ENCODE data around the gene RPS6KA1.
A peak's percentile ranks its signal among the peaks of the same experiment; 100 is the strongest.
"Not testable (repeated sequence)": the region's sequence is repeated elsewhere in the genome, so short reads cannot be mapped to it uniquely, and the experiment has no call there.

The RPS6KA1 gene

DNA sequence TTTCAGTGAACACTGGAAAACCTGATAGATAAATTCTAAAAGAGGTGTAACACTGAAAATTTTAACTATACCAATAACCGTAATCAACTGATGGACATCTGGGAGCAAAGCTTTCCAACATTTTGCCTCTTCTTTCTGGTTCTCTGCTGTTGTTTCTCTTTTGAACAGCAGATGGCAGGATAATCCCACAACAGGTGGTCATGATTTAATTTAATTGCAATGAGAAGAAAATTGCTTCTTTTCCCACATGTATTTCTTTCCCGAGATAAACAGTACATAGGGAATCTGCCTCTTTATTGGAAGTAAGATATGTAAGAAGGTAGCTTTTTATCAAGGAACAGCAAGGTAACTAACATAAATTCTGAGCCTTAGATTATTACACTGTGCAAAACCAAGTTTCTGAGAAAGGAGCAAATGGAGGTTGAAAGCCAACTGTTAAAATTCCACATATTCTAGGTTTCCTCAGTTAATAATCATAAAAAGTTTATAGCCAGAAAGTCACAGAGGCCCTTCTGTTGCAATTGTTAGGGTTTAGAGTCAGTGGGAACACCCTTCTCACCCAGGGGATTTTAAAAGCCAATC is 72.9 kb downstream of the RPS6KA1 start:
- peak; percentile 41 for DNase-seq (ENCODE audit: low read depth)

DNA sequence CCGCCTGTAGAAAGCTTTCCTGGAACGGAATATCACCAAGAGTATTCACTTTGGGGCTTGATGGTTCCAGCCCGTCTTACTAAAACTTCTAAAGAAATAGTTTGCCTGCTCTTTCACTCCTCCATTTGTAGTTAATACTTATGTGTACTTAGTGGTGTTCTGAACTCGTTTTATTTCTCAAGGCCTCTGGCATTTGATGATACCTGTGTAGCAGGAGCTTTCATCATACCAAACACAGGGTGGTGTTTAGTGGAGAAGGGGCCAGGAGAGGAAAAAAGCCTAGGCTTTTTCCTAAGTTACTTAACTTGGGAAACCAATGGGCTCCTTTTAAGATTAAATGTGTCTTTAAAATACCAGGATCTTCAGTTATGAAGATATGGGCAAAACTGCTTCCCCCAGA is 74.3 kb downstream of the RPS6KA1 start:
- no peak for DNase-seq (ENCODE audit: low read depth)

DNA sequence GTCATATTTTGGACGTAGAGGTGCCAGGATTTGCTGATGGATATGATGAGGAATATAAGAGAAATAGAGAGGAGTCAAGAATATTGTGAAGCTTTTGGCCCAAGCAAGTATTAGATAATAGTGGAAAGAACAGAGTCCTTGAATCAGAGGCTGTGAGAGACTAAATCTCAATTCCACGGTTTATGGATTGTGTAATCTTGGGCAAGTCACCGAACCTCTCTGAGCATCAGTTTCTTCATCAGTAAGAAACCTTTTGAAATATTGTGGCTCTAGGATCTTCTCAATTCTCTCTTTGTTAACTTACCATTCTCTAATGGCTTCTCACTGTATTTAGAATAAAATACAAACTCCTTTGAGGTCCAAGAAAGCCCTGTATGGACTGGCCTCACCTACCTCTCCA is 77.6 kb downstream of the RPS6KA1 start:
- DNase-seq (ENCODE audit: low read depth) = no peak

DNA sequence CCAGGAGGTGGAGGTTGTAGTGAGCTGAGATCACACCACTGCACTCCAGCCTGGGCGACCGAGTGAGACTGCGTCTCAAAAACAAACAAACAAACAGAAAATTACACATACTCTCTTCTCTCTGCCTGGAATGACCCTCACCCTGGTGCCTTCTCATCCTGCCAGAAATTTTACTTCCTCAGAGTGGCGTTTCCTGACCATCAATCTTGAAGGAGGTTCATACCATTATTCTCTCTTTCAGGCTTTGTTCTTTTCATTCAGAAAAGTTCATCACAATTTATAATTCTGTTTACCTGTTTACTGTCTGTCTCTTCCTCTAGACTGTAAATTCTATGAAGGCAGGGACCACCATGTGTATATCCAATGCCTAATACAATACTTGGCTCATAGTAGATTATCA is 79.3 kb downstream of the RPS6KA1 start:
- no peak for DNase-seq (ENCODE audit: low read depth)

DNA sequence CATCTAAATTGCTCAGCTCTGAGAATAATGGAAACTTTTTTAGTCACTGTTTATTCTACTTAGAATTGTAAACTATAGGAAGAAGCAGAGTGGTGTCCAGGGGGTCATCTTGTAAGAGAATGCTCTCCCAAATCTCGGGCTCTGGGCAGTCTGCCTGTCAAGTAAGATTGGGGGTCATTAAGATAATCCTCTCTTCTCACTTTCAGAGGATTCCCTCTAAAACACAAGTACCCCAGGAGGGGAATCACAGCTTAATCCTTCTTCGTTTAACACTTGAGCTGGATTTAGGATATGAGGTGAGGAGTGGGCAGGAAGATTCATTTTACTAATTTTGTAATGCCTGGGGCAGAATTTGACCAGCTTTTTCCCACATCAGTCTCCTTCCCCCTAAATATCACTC is 81.2 kb downstream of the RPS6KA1 start:
- no peak for DNase-seq (ENCODE audit: low read depth)

DNA sequence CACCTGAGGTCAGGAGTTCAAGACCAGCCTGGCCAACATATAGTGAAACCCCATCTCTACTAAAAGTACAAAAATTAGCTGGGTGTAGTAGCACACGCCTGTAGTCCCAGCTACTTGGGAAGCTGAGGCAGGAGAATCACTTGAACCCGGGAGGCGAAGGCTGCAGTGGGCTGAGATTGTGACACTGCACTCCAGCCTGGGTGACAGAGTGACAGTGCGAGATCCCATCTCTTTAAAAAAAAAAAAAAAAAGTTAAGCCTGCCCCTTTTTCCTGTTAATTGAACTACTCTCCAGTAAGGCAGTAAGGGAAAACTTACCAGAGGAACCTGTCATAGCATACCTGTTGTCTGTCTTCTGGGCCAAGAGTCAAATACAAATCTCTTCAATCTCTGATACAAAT is 83.1 kb downstream of the RPS6KA1 start:
- DNase-seq (ENCODE audit: low read depth) = not testable (repeated sequence)

DNA sequence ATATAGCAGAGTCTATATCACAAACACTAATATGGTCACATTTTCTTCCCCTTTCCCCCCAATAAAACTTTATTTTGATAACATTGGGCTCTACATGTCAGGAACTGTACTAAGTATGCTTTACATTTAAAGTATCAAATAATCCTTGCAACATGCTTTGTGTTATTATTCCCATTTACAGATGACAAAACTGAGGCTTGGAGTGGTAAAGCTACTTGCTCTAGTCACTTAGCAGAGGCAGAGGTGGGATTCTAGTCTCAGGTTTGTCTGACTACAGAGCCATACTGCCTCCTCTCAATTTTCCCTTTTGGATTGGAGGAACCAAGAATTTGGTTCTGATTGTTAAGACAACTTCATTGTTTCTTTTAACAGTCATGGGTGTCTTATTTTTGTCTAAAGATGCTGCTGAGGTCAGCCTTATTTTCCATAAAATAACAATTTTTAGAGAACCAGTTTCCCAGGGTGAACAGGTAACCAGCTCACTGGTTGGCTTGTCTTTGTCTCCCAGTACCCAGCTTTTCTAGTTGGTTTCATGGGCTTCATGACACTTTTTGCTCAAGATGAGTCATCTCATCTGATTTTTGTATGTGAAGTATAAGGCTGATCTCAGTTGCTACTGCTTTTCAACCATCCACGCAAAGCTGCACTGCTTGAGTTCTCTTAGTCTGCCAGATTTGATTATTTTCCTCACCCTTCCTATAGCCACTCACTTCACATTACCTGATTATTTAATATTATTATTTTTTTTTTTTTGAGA is 85.3 kb downstream of the RPS6KA1 start:
- no peak for DNase-seq (ENCODE audit: low read depth)

DNA sequence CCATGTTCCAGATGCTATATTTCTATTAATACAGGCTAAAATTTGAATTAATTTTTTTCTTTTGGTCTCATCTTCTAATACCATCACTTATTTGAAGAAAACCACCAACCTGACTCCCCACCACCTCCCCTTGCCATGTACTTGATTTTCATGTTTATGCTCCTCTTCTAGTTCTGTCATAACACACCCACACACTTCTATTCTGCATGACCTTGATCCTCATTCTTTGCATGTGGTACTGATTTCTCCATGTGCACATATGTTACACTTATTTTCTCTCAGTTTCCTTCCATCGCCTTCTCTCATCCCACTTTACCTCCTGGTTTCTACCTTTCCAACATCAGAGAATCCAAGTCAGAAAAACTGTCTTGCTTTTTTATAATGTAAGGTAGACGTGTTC is 87.3 kb downstream of the RPS6KA1 start:
- DNase-seq (ENCODE audit: low read depth) = no peak

DNA sequence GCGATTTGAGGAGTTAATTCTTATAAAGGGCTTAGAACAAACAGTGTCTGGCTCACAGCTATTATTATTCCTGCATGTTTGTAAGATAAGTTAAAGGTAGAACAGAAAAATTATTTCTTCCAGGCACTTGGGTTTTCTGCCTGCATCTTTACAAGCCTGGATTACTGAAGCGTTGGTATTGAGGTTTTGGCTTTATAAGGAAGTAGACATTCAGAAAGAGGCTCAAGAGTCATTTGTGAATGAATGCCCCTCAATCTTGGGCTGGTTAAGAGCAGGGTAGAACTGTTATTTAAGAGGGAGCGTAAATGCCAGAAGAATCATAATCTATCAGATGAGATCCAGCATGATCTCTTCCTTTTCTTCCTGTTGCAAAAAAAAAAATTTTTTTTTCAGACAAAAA is 89.0 kb downstream of the RPS6KA1 start:
- DNase-seq (ENCODE audit: low read depth) = no peak
